ENCODE results near the gene SAMD13.

Gene SAMD13

DNA sequence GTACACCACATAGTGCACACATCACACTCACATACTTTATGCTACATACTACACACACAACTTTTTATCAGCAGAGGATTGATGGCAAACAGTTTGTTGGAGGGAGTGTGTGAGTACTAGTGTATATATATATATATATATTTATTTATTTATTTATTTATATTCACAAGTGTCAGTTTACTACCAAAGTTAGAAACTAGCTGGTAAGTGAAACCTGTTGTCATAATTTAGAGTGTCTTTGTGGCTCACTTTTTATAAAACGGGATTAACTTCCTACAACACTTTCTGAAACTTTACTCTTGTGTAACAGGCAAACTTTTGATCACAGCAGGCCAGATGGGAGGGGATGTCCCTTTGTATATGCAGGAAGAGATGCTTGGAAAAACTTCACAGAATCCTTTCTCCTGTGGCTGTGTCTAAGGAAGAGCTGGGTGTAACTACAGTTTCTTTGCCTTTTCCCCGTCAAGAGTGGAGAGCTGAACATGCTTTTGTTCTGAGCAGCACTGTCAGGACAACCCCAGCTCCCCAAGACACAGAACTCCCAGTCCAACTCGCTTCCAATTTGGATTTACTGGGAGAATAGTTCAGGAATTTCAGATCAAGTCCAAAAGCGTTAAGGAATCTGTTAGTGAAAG, 1.9 kb upstream of the SAMD13 start:
- Histone ChIP-seq H3K27me3 (ENCODE audit: control insufficient read depth in 1 of 2, insufficient read depth in 2 of 2, low read length in 2 of 2) (no peaks in the 10 kb centered on the region), H3K36me3 (ENCODE audit: control insufficient read depth in 2 of 2, insufficient read depth in 2 of 2, low read length in 2 of 2) (no peaks in the 10 kb centered on the region), H3K27ac (ENCODE audit: low read length) (peak overlapping the region; percentile 72), H3K4me3 (ENCODE audit: low read length in 2 of 2) (peak overlapping the region; percentile 86 to 90), H3K9me3 (ENCODE audit: control insufficient read depth in 2 of 2, low read length in 2 of 2) (no peaks in the 10 kb centered on the region), H3K9ac (ENCODE audit: low read length in 2 of 2) (peak overlapping the region in 1 of 2 donors; percentile 76), H3K4me1 (ENCODE audit: control insufficient read depth, insufficient read depth, low read length) (peaks cover 14% of the 10 kb centered on the region)

GRCh38 chr1:84300501-84300900, 1.0 kb upstream of the SAMD13 start:
- no peaks in the 10 kb centered on the region for H3K36me3 ChIP-seq (ENCODE audit: control insufficient read depth in 2 of 2, insufficient read depth in 2 of 2, low read length in 2 of 2)
- H3K4me1 ChIP-seq (ENCODE audit: control insufficient read depth, insufficient read depth, low read length), result peaks cover 14% of the 10 kb centered on the region
- no peak overlapping the region for H3K27ac ChIP-seq (ENCODE audit: low read length)
- no peaks in the 10 kb centered on the region for H3K27me3 ChIP-seq (ENCODE audit: control insufficient read depth in 1 of 2, insufficient read depth in 2 of 2, low read length in 2 of 2)
- no peak overlapping the region for H3K9ac ChIP-seq (ENCODE audit: low read length in 2 of 2)
- H3K9me3 ChIP-seq (ENCODE audit: control insufficient read depth in 2 of 2, low read length in 2 of 2), result no peaks in the 10 kb centered on the region
- no peak overlapping the region for H3K4me3 ChIP-seq (ENCODE audit: low read length in 2 of 2)

DNA sequence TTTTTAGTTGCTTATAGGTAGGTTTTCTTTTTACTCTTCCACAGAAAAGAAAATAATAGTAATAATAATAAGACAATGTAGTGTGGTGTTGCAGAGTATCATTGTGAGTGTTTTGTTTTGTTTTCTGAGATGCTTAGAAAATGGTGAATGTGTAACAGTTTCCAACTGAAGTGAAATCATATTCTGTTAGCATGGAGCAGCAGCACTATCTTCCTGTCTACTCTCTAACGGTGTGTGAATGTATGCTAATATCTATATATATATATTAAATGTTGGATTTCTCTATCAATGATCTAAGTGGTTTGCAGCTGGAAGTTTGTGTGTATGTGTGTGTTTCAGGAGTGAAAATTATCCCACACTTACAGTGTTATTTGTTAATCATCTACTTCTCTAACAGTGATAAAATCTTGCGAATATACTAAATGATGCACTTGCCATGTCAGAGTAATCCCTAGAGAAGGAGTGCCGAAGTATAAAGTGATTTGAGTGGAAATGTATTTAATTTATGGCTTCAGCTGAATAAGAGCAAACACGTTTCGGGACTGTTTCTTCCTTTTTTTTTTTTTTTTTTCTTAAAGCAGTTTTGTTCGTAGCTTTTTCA, 377 bp downstream of the SAMD13 start:
- Histone ChIP-seq H3K9ac (ENCODE audit: low read length in 2 of 2) (peak overlapping the region; percentile 50 to 73), H3K4me1 (ENCODE audit: control insufficient read depth, insufficient read depth, low read length) (peaks cover 14% of the 10 kb centered on the region), H3K9me3 (ENCODE audit: control insufficient read depth in 2 of 2, low read length in 2 of 2) (no peaks in the 10 kb centered on the region), H3K27me3 (ENCODE audit: control insufficient read depth in 1 of 2, insufficient read depth in 2 of 2, low read length in 2 of 2) (no peaks in the 10 kb centered on the region), H3K27ac (ENCODE audit: low read length) (peak overlapping the region; percentile 69), H3K36me3 (ENCODE audit: control insufficient read depth in 2 of 2, insufficient read depth in 2 of 2, low read length in 2 of 2) (no peaks in the 10 kb centered on the region), H3K4me3 (ENCODE audit: low read length in 2 of 2) (peak overlapping the region; percentile 66)

DNA sequence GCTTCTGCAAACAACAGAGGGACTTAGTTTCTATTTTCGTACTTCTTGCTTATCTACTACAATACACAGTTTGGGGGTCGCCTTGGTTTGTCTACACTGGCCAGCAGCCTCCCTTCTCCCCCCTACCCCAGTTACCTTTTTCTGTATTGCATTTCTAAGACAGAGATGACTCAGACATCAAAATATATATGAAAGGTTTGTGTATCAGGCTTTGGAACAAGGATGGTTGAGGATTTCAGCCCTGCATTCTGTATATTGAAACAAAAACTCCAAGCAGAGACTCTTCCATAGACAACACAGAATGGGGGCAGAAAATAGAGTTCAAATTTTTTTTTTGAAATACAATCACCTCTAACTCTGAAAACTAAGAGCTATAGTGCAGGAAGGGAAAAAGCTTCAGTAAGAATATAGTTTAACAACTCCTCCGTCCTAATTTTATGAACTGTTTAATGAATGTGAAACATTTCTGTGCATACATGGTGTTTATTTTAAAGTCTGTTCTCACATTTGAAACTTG, 1.9 kb downstream of the SAMD13 start:
- Histone ChIP-seq H3K4me3 (ENCODE audit: low read length in 2 of 2) (peak overlapping the region; percentile 66), H3K9me3 (ENCODE audit: control insufficient read depth in 2 of 2, low read length in 2 of 2) (no peaks in the 10 kb centered on the region), H3K27me3 (ENCODE audit: control insufficient read depth in 1 of 2, insufficient read depth in 2 of 2, low read length in 2 of 2) (no peaks in the 10 kb centered on the region), H3K27ac (ENCODE audit: low read length) (peak overlapping the region; percentile 69), H3K4me1 (ENCODE audit: control insufficient read depth, insufficient read depth, low read length) (peaks cover 14% of the 10 kb centered on the region), H3K36me3 (ENCODE audit: control insufficient read depth in 2 of 2, insufficient read depth in 2 of 2, low read length in 2 of 2) (no peaks in the 10 kb centered on the region), H3K9ac (ENCODE audit: low read length in 2 of 2) (peak overlapping the region; percentile 50 to 73)

- Histone ChIP-seq H3K27ac (ENCODE audit: low read length) (no peak overlapping the region), H3K9ac (ENCODE audit: low read length in 2 of 2) (no peak overlapping the region), H3K4me1 (ENCODE audit: control insufficient read depth, insufficient read depth, low read length) (no peaks in the 10 kb centered on the region), H3K36me3 (ENCODE audit: control insufficient read depth in 2 of 2, insufficient read depth in 2 of 2, low read length in 2 of 2) (no peaks in the 10 kb centered on the region), H3K9me3 (ENCODE audit: control insufficient read depth in 2 of 2, low read length in 2 of 2) (no peaks in the 10 kb centered on the region), H3K27me3 (ENCODE audit: control insufficient read depth in 1 of 2, insufficient read depth in 2 of 2, low read length in 2 of 2) (no peaks in the 10 kb centered on the region), H3K4me3 (ENCODE audit: low read length in 2 of 2) (no peak overlapping the region)
These were observed 5.9 kb downstream of the SAMD13 start for GRCh38 chr1:84307398-84307797.

GRCh38 chr1:84311296-84311695, 9.8 kb downstream of the SAMD13 start:
- no peaks in the 10 kb centered on the region for H3K9me3 ChIP-seq (ENCODE audit: control insufficient read depth in 2 of 2, low read length in 2 of 2)
- no peak overlapping the region for H3K9ac ChIP-seq (ENCODE audit: low read length in 2 of 2)
- H3K27ac ChIP-seq (ENCODE audit: low read length), result no peak overlapping the region
- no peaks in the 10 kb centered on the region for H3K36me3 ChIP-seq (ENCODE audit: control insufficient read depth in 2 of 2, insufficient read depth in 2 of 2, low read length in 2 of 2)
- H3K27me3 ChIP-seq (ENCODE audit: control insufficient read depth in 1 of 2, insufficient read depth in 2 of 2, low read length in 2 of 2), result no peaks in the 10 kb centered on the region
- H3K4me1 ChIP-seq (ENCODE audit: control insufficient read depth, insufficient read depth, low read length), result no peaks in the 10 kb centered on the region
- H3K4me3 ChIP-seq (ENCODE audit: low read length in 2 of 2), result no peak overlapping the region

- no peak overlapping the region for H3K9ac ChIP-seq (ENCODE audit: low read length in 2 of 2)
These were observed 18.2 kb downstream of the SAMD13 start for GRCh38 chr1:84319662-84320061.

DNA sequence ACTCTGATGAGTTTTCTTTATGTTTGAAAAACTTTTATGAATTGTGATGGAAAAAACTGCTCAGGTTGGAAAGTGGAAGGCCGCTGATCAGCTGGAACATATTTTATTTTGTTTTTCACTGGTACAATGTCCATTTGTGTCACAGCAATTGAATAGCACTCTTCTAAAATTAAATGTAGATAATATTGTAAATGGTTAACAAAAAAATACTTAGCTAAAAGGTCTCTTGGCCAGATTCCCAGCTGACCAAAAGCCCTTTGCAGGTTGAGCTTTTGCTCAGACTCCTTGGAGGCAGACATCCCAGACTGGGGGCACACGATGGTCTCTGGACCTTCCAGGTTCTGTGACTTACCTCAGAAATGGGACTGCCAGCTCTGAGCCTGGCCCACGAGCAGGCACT, 26.3 kb downstream of the SAMD13 start:
- Histone ChIP-seq H3K9ac (ENCODE audit: low read length in 2 of 2) (no peak overlapping the region), H3K4me1 (ENCODE audit: control insufficient read depth, insufficient read depth, low read length) (no peaks in the 10 kb centered on the region), H3K36me3 (ENCODE audit: control insufficient read depth in 2 of 2, insufficient read depth in 2 of 2, low read length in 2 of 2) (no peaks in the 10 kb centered on the region), H3K27me3 (ENCODE audit: control insufficient read depth in 1 of 2, insufficient read depth in 2 of 2, low read length in 2 of 2) (no peaks in the 10 kb centered on the region), H3K4me3 (ENCODE audit: low read length in 2 of 2) (no peak overlapping the region), H3K9me3 (ENCODE audit: control insufficient read depth in 2 of 2, low read length in 2 of 2) (no peaks in the 10 kb centered on the region), H3K27ac (ENCODE audit: low read length) (no peak overlapping the region)

More at GRCh38 chr1:84319662-84320061, 18.2 kb downstream of the SAMD13 start:
- no peak overlapping the region for H3K27ac ChIP-seq (ENCODE audit: low read length)
- no peaks in the 10 kb centered on the region for H3K4me1 ChIP-seq (ENCODE audit: control insufficient read depth, insufficient read depth, low read length)
- no peaks in the 10 kb centered on the region for H3K27me3 ChIP-seq (ENCODE audit: control insufficient read depth in 1 of 2, insufficient read depth in 2 of 2, low read length in 2 of 2)
- H3K4me3 ChIP-seq (ENCODE audit: low read length in 2 of 2), result no peak overlapping the region
- no peaks in the 10 kb centered on the region for H3K9me3 ChIP-seq (ENCODE audit: control insufficient read depth in 2 of 2, low read length in 2 of 2)
- H3K36me3 ChIP-seq (ENCODE audit: control insufficient read depth in 2 of 2, insufficient read depth in 2 of 2, low read length in 2 of 2), result no peaks in the 10 kb centered on the region

DNA sequence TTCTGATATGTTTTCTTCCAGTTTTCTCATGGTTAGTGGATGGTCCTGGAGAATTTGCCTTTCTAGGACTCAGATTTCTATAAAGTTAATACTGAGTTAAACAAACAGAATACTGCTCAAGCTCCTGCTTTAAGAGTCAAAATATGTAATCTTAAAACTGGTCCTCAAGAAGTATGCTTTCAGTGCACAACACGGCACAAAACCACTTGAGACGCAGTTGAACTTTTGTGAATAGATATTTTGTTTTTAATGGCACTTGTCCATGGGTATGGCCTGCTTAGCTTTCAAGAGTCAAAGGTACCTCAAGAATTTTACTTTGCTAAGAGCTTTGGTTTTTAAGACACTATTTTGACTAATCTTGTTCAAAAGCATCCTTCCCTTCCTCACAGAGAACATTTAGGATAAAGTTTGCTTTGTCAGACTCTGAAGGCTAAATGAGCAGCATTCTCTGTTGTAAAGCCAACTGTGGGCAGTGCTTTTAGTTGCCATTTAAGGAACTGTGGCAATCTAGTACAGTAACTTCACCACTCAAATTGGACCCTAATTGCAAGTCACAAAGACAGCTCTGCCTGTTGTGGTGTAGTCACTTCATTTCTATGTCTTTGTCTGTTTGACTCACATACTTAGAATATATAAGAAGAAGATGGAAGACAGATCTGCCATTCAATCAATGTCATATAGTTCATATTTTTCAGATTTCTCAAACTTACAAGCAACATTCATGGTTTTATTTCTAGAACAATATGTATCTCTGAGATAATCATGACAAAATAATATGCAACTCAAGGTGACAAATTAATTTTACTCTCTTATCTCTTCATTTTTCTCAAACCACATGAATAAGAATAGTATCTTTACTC, 28.8 kb downstream of the SAMD13 start:
- H3K9me3 ChIP-seq (ENCODE audit: control insufficient read depth in 2 of 2, low read length in 2 of 2), result no peaks in the 10 kb centered on the region
- H3K27ac ChIP-seq (ENCODE audit: low read length), result no peak overlapping the region
- H3K36me3 ChIP-seq (ENCODE audit: control insufficient read depth in 2 of 2, insufficient read depth in 2 of 2, low read length in 2 of 2), result no peaks in the 10 kb centered on the region
- H3K27me3 ChIP-seq (ENCODE audit: control insufficient read depth in 1 of 2, insufficient read depth in 2 of 2, low read length in 2 of 2), result no peaks in the 10 kb centered on the region
- H3K9ac ChIP-seq (ENCODE audit: low read length in 2 of 2), result no peak overlapping the region
- H3K4me1 ChIP-seq (ENCODE audit: control insufficient read depth, insufficient read depth, low read length), result no peaks in the 10 kb centered on the region
- no peak overlapping the region for H3K4me3 ChIP-seq (ENCODE audit: low read length in 2 of 2)

DNA sequence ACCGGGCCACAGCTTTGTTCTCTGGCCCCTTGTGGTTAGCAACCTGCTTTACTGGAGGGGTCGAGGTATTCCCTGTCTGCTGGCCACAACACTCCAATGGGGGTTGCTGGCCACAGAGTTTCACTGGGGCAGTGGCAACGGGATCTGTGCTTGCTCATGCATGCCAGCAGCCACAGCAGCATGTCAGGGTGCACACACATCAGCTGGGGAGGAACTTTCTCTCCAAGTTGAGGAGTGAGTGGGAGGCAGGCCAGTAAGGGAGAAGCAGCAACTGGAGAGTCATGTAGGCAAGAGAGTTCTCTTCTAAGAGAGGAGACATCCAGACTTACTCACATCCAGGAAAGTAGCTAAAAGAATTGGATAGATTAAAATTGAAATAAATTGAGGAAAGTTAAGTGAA, 38.0 kb downstream of the SAMD13 start:
- Histone ChIP-seq H3K9me3 (ENCODE audit: control insufficient read depth in 2 of 2, low read length in 2 of 2) (no peaks in the 10 kb centered on the region), H3K4me3 (ENCODE audit: low read length in 2 of 2) (no peak overlapping the region), H3K4me1 (ENCODE audit: control insufficient read depth, insufficient read depth, low read length) (no peaks in the 10 kb centered on the region), H3K27me3 (ENCODE audit: control insufficient read depth in 1 of 2, insufficient read depth in 2 of 2, low read length in 2 of 2) (no peaks in the 10 kb centered on the region), H3K27ac (ENCODE audit: low read length) (no peak overlapping the region), H3K9ac (ENCODE audit: low read length in 2 of 2) (no peak overlapping the region), H3K36me3 (ENCODE audit: control insufficient read depth in 2 of 2, insufficient read depth in 2 of 2, low read length in 2 of 2) (no peaks in the 10 kb centered on the region)

All from stomach smooth muscle (tissue), 2 donors.